ENCODE results near the gene SSTR3. TPM values are rescaled to one million over a fixed set of nuclear protein-coding genes. Genes with fewer than 3 reads are reported as not detected.

SSTR3 gene
- polyA plus RNA-seq, 1 donor = not detected

DNA sequence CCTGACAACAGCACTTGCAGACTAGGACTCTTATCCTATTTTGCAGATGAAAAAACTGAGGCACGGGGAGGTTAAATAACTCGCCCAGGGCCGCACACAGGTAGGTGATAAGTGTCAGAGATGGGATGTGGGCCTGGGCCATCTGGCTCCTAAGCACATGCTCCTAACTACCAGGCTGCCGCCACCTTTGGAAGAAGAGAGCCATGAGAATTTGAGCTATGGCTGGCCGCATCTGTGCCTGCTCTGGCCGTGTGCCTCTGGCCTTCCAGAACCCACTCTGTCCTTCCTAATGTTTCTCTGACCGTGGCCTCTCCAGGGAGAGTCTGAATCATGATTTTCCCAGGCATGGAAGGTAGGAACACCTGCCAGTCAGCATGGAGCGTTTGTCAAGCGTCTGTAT is 47.2 kb downstream of the SSTR3 start:
- no peak for DNase-seq

DNA sequence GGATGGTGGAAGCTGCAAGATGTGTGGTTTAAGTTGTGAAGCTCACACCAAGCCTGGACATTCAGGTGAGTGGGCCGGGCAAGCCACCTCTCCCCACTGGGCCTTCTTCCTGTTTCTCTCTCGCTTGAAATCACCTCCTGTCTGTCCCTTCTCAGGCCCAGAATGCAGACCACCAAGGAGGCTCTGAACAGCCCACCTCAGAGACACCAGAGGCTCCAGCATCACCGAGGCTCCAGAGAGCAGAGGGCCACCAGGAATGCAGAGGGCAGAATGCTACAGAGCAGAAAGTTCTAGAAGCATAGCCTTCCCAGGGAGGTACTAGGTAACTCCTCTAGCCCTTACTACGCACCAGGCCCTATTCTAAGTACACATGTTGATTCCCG is 47.8 kb downstream of the SSTR3 start:
- no peak for DNase-seq

DNA sequence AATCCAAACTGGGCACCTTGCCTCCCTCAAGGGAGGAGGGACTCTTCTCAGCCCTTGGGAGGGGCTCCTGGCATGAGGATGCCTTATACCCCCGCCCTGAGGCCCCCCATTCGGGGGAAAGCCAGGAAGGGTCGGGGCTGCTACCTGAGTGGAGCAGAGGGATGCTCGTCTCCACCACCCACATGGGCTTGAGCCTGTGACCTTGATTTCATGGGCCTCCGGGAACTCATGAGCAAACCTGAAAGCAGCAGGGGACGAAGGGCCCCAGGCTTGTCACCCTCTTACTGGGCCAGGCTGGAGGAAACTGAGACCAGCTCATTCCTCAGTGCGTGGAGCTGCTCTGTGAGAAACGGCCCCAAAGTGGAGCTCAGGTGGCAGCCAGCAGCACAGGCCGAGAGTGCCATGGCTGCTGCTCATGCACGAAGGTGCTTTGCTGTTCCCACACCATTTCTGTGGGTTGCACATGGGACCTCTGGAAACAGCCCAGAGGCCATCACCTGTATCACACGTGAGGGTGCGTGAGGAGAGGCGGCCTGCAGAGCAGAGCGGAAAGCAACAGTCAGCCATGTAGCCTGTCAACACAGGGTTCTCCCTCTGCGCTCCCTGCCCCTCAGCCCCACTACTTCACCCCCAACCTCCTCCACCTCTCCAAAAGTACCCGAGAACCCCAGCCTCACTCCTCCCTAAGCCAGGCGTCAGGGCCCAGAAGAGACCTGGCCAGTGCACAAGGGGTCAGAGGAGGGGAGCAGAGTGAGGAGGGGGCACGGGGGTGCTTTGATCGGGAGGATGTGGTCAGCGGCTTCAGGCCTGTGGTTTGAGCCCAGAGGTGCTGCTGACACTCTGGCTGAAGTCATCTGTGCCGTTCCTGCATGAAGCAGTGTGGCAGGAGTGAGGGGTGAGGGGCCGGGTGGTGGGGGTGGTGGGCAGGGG is 48.4 kb downstream of the SSTR3 start:
- no peak for DNase-seq

DNA sequence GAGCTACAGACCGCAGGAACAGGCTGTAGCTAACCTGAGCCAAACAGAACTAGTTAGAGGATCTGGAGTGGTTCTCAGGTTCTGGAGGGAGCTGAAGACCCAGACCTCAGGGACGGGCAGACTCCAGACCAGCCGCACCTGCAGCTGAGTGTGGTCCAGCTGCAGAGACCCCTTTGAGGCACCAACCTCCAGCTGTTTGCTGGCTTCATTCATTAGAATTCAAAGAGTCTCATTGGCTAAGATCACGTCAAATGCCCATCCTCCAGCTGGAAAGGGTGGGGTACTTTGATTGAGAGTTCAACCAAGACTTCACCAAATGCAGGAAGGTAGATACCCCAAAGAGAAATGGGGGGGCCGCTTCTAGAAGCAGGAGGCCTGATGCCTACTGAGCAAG is 49.2 kb downstream of the SSTR3 start:
- DNase-seq = no peak

- DNase-seq = no peak
Observed at GRCh38 chr22:37162221-37163095, 49.8 kb downstream of the SSTR3 start.

DNA sequence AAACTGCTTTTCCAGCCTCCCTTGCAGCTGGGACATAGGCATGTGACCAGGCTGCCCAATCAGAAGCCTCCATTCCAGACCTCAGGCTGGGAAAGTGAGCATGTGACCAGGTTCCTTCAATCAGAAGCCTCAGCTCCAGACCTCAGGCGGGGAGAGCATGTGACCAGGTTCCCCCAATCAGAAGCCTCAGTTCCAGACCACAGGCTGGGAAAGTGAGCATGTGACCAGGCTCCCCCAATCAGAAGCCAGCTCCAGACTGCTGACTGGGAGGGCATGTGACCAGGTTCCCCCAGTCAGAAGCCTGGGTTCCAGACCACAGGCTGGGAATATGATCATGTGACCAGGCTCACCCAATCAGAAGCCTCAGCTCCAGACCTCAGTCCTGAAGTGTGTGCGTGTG is 50.8 kb downstream of the SSTR3 start:
- DNase-seq = no peak

- no peak for DNase-seq
Observed at GRCh38 chr22:37160027-37160426, 52.2 kb downstream of the SSTR3 start.

DNA sequence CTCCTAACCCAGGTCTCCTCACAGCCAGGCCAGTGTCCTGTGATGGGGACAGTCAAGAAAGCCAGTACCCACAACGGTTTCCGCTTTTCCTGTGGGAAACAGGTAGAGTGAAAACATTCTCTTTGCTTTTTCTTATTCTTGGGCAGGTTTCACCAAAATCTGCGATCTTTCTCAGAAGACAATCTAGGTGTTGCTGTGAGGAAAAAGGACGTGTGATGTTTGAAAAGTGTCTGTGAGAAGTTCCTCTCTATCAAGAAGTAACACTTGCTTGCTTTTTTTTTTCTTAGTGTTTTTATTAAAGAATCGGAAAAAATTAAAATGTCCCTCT is 53.4 kb downstream of the SSTR3 start:
- DNase-seq = no peak

DNA sequence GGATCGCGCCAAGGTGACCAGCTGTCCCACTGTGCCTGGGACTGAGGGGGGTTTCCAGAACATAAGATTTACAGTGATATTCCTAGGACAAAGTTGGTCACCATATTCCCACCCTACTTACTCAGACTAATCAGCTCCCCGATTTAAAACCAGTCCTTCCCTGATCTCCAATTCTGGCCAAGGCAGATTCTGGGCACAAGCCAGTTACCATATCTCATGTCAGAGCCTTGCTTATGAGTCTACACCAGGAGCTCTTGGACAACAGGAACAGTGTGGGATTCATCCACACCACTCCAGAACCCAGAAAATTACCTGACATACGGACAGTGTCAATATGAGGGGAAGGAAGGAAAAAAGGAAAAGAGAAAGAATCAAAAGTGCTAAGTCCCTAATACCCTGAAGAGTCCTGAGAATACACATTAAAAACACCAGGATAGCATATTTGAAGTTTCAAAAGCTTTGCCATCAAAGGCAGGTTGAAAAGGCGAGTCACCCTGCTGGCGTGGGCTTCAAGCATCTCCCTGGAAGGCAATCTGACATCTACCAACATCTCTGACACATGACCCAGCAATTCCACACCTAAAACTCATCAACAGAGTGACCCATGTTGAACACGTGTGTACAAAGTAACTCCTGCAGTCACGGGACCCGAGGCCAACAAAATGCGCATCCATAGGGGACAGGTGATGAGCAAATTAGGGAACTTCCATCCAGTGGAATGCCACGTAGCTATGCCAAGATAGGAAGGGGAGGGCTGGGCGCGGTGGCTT is 54.6 kb downstream of the SSTR3 start:
- DNase-seq = no peak

GRCh38 chr22:37156686-37157435 is 55.4 kb downstream of the SSTR3 start:
- no peak for DNase-seq

- DNase-seq = no peak
Observed at GRCh38 chr22:37155971-37156370, 56.3 kb downstream of the SSTR3 start.

- DNase-seq = no peak
Observed at GRCh38 chr22:37154925-37155712, 57.2 kb downstream of the SSTR3 start.

Other genes with a start within 250 kb of the SSTR3 start
- 21.1 TPM for gene TST, start 193.0 kb downstream of the SSTR3 start, polyA plus RNA-seq (ENCODE audit: insufficient read length)
- gene MPST, start 192.7 kb downstream of the SSTR3 start, polyA plus RNA-seq (ENCODE audit: insufficient read length) = 56.0 TPM
- 15.3 TPM for gene KCTD17, start 160.7 kb downstream of the SSTR3 start, polyA plus RNA-seq (ENCODE audit: insufficient read length)
- not detected for gene TMPRSS6, start 102.8 kb downstream of the SSTR3 start, polyA plus RNA-seq (ENCODE audit: insufficient read length)
- 1.6 TPM for gene IL2RB, start 62.6 kb downstream of the SSTR3 start, polyA plus RNA-seq (ENCODE audit: insufficient read length)
- 17.7 TPM for gene C1QTNF6, start 24.2 kb downstream of the SSTR3 start, polyA plus RNA-seq (ENCODE audit: insufficient read length)
- gene RAC2, start 31.8 kb upstream of the SSTR3 start, polyA plus RNA-seq (ENCODE audit: insufficient read length) = 5.6 TPM
- gene CYTH4, start 70.0 kb upstream of the SSTR3 start, polyA plus RNA-seq (ENCODE audit: insufficient read length) = 10.0 TPM
- 1.1 TPM for gene ELFN2, start 215.0 kb upstream of the SSTR3 start, polyA plus RNA-seq (ENCODE audit: insufficient read length)

Measured in hindlimb muscle (tissue), 1 donor.